Measurements from ENCODE around the gene TEAD1.

GRCh38 chr11:12799334-12799835 lies 125.2 kb downstream of the TEAD1 start:
- no peak for TF ChIP-seq CTCF (IDR thresholded peaks at IDR 0.05)
- no peak for TF ChIP-seq POLR2AphosphoS5 (IDR thresholded peaks at IDR 0.05; ENCODE audit: low read depth, low read length)
